ENCODE measurements around the gene RBPJ.
"Not testable (repeated sequence)": the region's sequence is repeated elsewhere in the genome, so short reads cannot be mapped to it uniquely, and the experiment has no call there.

RBPJ gene

DNA sequence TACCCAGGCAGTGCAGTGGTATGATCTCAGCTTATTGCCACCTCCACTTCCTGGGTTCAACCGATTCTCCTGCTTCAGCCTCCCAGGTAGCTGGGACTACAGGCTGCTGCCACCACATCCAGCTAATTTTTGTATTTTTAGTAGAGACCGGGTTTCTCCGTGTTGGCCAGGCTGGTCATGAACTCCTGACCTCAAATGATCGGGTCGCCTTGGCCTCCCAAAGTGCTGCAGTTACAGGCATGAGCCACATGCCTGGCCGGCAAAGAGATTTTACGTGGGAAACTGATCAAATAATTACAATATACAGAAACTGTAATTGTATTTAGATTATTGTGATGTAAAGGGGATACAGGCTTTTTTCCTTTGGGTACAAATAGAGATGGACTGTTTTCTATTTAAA lies 33.7 kb downstream of the RBPJ start:
- H3K27me3 ChIP-seq (ENCODE audit: control insufficient read depth in 5 of 5, insufficient read depth in 4 of 5, low read length in 5 of 5), result no peaks in the 10 kb centered on the region
- no peak overlapping the region for H3K9ac ChIP-seq (ENCODE audit: low read length in 5 of 5)
- H3K36me3 ChIP-seq (ENCODE audit: control insufficient read depth in 5 of 5, insufficient read depth in 5 of 5, low read length in 5 of 5), result no peaks in the 10 kb centered on the region
- no peaks in the 10 kb centered on the region for H3K9me3 ChIP-seq (ENCODE audit: control insufficient read depth in 5 of 5, low read length in 5 of 5)
- H3K4me1 ChIP-seq (ENCODE audit: control insufficient read depth in 5 of 5, insufficient read depth in 5 of 5, low read length in 5 of 5), result peaks cover 2 to 20% (median 14%) of the 10 kb centered on the region in 5 donors
- H3K27ac ChIP-seq (ENCODE audit: low read depth, low read length), result no peak overlapping the region
- H3K4me3 ChIP-seq (ENCODE audit: low read depth in 1 of 5, low read length in 5 of 5), result no peak overlapping the region

DNA sequence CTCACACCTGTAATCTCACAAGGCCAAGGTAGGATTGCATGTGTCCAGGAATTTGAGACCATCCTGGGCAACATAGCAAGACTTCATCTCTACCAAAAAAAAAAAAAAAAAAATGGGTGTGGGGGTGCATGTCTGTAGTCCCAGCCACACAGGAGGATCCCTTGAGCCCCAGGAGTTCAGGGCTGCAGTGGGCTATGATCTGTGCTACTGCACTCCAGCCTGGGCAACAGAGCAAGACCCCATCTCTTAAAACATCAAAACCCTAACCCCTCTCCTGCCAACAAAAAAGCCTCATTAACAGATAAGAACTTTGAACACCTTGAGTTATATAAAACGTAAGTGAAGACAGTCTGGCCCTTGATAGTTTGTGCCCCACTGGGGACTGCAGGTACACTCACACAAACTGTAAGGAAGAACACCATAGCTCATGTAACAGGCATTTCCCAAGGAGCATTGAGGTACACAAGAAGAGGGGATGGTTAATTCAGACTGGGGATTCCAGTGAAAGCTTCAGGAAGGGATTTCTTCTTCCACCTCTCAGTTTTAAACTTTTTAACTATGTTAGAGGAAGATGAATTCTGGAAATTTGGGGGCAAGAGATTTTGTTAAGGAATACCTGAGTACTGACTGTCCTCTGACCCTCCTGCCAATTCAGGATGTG lies 34.7 kb downstream of the RBPJ start:
- no peaks in the 10 kb centered on the region for H3K27me3 ChIP-seq (ENCODE audit: control insufficient read depth in 5 of 5, insufficient read depth in 4 of 5, low read length in 5 of 5)
- H3K9ac ChIP-seq (ENCODE audit: low read length in 5 of 5), result no peak overlapping the region
- H3K36me3 ChIP-seq (ENCODE audit: control insufficient read depth in 5 of 5, insufficient read depth in 5 of 5, low read length in 5 of 5), result no peaks in the 10 kb centered on the region
- H3K9me3 ChIP-seq (ENCODE audit: control insufficient read depth in 5 of 5, low read length in 5 of 5), result no peaks in the 10 kb centered on the region
- H3K4me3 ChIP-seq (ENCODE audit: low read depth in 1 of 5, low read length in 5 of 5), result no peak overlapping the region
- no peak overlapping the region for H3K27ac ChIP-seq (ENCODE audit: low read depth, low read length)
- H3K4me1 ChIP-seq (ENCODE audit: control insufficient read depth in 5 of 5, insufficient read depth in 5 of 5, low read length in 5 of 5), result peaks cover 2 to 20% (median 14%) of the 10 kb centered on the region in 5 donors

GRCh38 chr4:26356081-26356501 lies 35.3 kb downstream of the RBPJ start:
- Histone ChIP-seq H3K9me3 (ENCODE audit: control insufficient read depth in 5 of 5, low read length in 5 of 5) (no peaks in the 10 kb centered on the region), H3K4me3 (ENCODE audit: low read depth in 1 of 5, low read length in 5 of 5) (no peak overlapping the region), H3K36me3 (ENCODE audit: control insufficient read depth in 5 of 5, insufficient read depth in 5 of 5, low read length in 5 of 5) (no peaks in the 10 kb centered on the region), H3K4me1 (ENCODE audit: control insufficient read depth in 5 of 5, insufficient read depth in 5 of 5, low read length in 5 of 5) (peaks cover 2 to 20% (median 14%) of the 10 kb centered on the region in 5 donors), H3K27me3 (ENCODE audit: control insufficient read depth in 5 of 5, insufficient read depth in 4 of 5, low read length in 5 of 5) (no peaks in the 10 kb centered on the region), H3K9ac (ENCODE audit: low read length in 5 of 5) (no peak overlapping the region), H3K27ac (ENCODE audit: low read depth, low read length) (no peak overlapping the region)

DNA sequence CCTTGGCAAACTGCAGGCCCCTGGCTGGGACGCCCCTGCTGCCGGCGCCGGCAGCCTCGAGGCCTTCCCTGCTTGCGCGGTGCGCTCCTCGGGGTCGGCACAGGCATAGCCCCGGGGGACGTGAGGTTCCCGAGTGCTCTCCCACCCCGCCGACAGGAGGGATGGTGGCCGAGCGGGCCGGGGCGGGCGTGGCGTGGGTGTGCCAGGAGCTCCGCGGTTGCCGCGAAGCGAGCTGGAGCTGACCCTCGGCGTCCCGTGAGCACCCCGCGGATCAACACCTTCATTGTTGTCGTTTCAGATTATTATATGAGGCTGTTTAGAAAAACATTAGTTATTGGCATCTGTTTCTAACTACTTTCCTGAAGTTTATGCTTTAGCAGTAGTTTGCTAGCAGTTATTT lies 38.7 kb downstream of the RBPJ start:
- H3K9ac ChIP-seq (ENCODE audit: low read length in 5 of 5); H3K4me3 ChIP-seq (ENCODE audit: low read depth in 1 of 5, low read length in 5 of 5); H3K27me3 ChIP-seq (ENCODE audit: control insufficient read depth in 5 of 5, insufficient read depth in 4 of 5, low read length in 5 of 5); H3K36me3 ChIP-seq (ENCODE audit: control insufficient read depth in 5 of 5, insufficient read depth in 5 of 5, low read length in 5 of 5); H3K9me3 ChIP-seq (ENCODE audit: control insufficient read depth in 5 of 5, low read length in 5 of 5); H3K27ac ChIP-seq (ENCODE audit: low read depth, low read length): not testable (repeated sequence)
- H3K4me1 ChIP-seq (ENCODE audit: control insufficient read depth in 5 of 5, insufficient read depth in 5 of 5, low read length in 5 of 5), result peaks cover 2 to 20% (median 12%) of the 10 kb centered on the region in 5 donors

- Histone ChIP-seq H3K4me1 (ENCODE audit: control insufficient read depth in 5 of 5, insufficient read depth in 5 of 5, low read length in 5 of 5) (peaks cover 2 to 13% (median 8%) of the 10 kb centered on the region in 5 donors), H3K9me3 (ENCODE audit: control insufficient read depth in 5 of 5, low read length in 5 of 5) (no peaks in the 10 kb centered on the region), H3K27ac (ENCODE audit: low read depth, low read length) (no peak overlapping the region), H3K36me3 (ENCODE audit: control insufficient read depth in 5 of 5, insufficient read depth in 5 of 5, low read length in 5 of 5) (no peaks in the 10 kb centered on the region), H3K4me3 (ENCODE audit: low read depth in 1 of 5, low read length in 5 of 5) (no peak overlapping the region), H3K27me3 (ENCODE audit: control insufficient read depth in 5 of 5, insufficient read depth in 4 of 5, low read length in 5 of 5) (no peaks in the 10 kb centered on the region), H3K9ac (ENCODE audit: low read length in 5 of 5) (no peak overlapping the region)
Observed at GRCh38 chr4:26360273-26360672, 39.5 kb downstream of the RBPJ start.

DNA sequence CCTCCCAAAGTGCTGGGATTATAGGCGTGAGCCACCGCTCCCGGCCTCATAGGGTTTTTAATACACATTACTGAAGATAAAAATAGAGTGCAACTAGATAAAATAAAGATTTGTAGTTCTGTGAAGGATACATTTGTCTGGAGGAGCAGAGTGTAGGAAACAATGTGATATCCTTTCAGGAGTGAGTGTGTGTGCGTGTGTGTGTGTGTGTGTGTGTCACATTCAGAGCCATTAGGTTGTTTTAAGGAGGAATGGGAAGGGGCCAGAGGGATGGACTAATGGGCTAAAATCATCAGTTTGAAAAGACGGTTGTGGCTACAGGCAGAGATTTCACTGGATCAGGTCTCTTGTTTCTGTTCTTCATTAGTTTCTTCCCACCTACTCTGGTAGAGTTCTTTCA lies 40.0 kb downstream of the RBPJ start:
- H3K4me1 ChIP-seq (ENCODE audit: control insufficient read depth in 5 of 5, insufficient read depth in 5 of 5, low read length in 5 of 5), result peaks cover 2 to 12% (median 5%) of the 10 kb centered on the region in 5 donors
- no peaks in the 10 kb centered on the region for H3K36me3 ChIP-seq (ENCODE audit: control insufficient read depth in 5 of 5, insufficient read depth in 5 of 5, low read length in 5 of 5)
- no peaks in the 10 kb centered on the region for H3K27me3 ChIP-seq (ENCODE audit: control insufficient read depth in 5 of 5, insufficient read depth in 4 of 5, low read length in 5 of 5)
- H3K9me3 ChIP-seq (ENCODE audit: control insufficient read depth in 5 of 5, low read length in 5 of 5), result no peaks in the 10 kb centered on the region
- no peak overlapping the region for H3K9ac ChIP-seq (ENCODE audit: low read length in 5 of 5)
- H3K4me3 ChIP-seq (ENCODE audit: low read depth in 1 of 5, low read length in 5 of 5), result no peak overlapping the region
- H3K27ac ChIP-seq (ENCODE audit: low read depth, low read length), result no peak overlapping the region

- H3K27ac ChIP-seq (ENCODE audit: low read depth, low read length), result no peak overlapping the region
- no peak overlapping the region for H3K4me3 ChIP-seq (ENCODE audit: low read depth in 1 of 5, low read length in 5 of 5)
- H3K36me3 ChIP-seq (ENCODE audit: control insufficient read depth in 5 of 5, insufficient read depth in 5 of 5, low read length in 5 of 5), result no peaks in the 10 kb centered on the region
- H3K9ac ChIP-seq (ENCODE audit: low read length in 5 of 5), result no peak overlapping the region
- no peaks in the 10 kb centered on the region for H3K9me3 ChIP-seq (ENCODE audit: control insufficient read depth in 5 of 5, low read length in 5 of 5)
- H3K27me3 ChIP-seq (ENCODE audit: control insufficient read depth in 5 of 5, insufficient read depth in 4 of 5, low read length in 5 of 5), result no peaks in the 10 kb centered on the region
- H3K4me1 ChIP-seq (ENCODE audit: control insufficient read depth in 5 of 5, insufficient read depth in 5 of 5, low read length in 5 of 5), result peaks cover 0 to 8% (median under 1%) of the 10 kb centered on the region in 5 donors
Observed at GRCh38 chr4:26361297-26361696, 40.5 kb downstream of the RBPJ start.

- Histone ChIP-seq H3K9me3 (ENCODE audit: control insufficient read depth in 5 of 5, low read length in 5 of 5) (no peaks in the 10 kb centered on the region), H3K27me3 (ENCODE audit: control insufficient read depth in 5 of 5, insufficient read depth in 4 of 5, low read length in 5 of 5) (no peaks in the 10 kb centered on the region), H3K4me3 (ENCODE audit: low read depth in 1 of 5, low read length in 5 of 5) (no peak overlapping the region), H3K36me3 (ENCODE audit: control insufficient read depth in 5 of 5, insufficient read depth in 5 of 5, low read length in 5 of 5) (peaks cover 0 to 1% (median 0%) of the 10 kb centered on the region in 5 donors), H3K4me1 (ENCODE audit: control insufficient read depth in 5 of 5, insufficient read depth in 5 of 5, low read length in 5 of 5) (peaks cover 0 to 9% (median 4%) of the 10 kb centered on the region in 5 donors), H3K27ac (ENCODE audit: low read depth, low read length) (no peak overlapping the region), H3K9ac (ENCODE audit: low read length in 5 of 5) (no peak overlapping the region)
Observed at GRCh38 chr4:26362745-26363439, 42.1 kb downstream of the RBPJ start.

- Histone ChIP-seq H3K9me3 (ENCODE audit: control insufficient read depth in 5 of 5, low read length in 5 of 5) (no peaks in the 10 kb centered on the region), H3K4me3 (ENCODE audit: low read depth in 1 of 5, low read length in 5 of 5) (no peak overlapping the region), H3K27me3 (ENCODE audit: control insufficient read depth in 5 of 5, insufficient read depth in 4 of 5, low read length in 5 of 5) (no peaks in the 10 kb centered on the region), H3K36me3 (ENCODE audit: control insufficient read depth in 5 of 5, insufficient read depth in 5 of 5, low read length in 5 of 5) (peaks cover 0 to 6% (median 0%) of the 10 kb centered on the region in 5 donors), H3K4me1 (ENCODE audit: control insufficient read depth in 5 of 5, insufficient read depth in 5 of 5, low read length in 5 of 5) (peaks cover 2 to 23% (median 12%) of the 10 kb centered on the region in 5 donors), H3K27ac (ENCODE audit: low read depth, low read length) (no peak overlapping the region), H3K9ac (ENCODE audit: low read length in 5 of 5) (no peak overlapping the region)
Observed at GRCh38 chr4:26365537-26366150, 44.8 kb downstream of the RBPJ start.

DNA sequence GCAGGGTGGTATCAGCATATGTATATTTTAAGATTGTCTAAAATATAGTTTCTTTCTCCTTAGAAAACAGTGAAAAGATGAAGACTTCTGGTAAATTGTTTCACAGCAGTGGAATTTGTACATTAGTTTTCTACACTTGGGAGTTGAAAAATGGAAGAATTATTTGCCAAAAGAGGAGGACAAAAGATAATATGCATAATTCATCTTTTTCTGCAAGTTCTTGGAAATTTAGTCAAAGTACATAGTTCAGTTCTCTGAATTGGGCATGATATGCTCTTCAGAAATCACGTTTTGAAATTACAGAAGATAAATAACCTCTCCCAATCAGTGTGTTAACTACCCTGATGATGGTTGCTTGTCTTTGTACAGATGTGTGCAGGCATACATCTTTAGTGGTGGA lies 47.0 kb downstream of the RBPJ start:
- Histone ChIP-seq H3K27ac (ENCODE audit: low read depth, low read length) (no peak overlapping the region), H3K4me1 (ENCODE audit: control insufficient read depth in 5 of 5, insufficient read depth in 5 of 5, low read length in 5 of 5) (peaks cover 2 to 23% (median 18%) of the 10 kb centered on the region in 5 donors)

More for the DNA sequence above, 47.0 kb downstream of the RBPJ start:
- H3K9me3 ChIP-seq (ENCODE audit: control insufficient read depth in 5 of 5, low read length in 5 of 5), result no peaks in the 10 kb centered on the region
- H3K36me3 ChIP-seq (ENCODE audit: control insufficient read depth in 5 of 5, insufficient read depth in 5 of 5, low read length in 5 of 5), result peaks cover 0 to 6% (median 0%) of the 10 kb centered on the region in 5 donors
- H3K4me3 ChIP-seq (ENCODE audit: low read depth in 1 of 5, low read length in 5 of 5), result no peak overlapping the region
- no peak overlapping the region for H3K9ac ChIP-seq (ENCODE audit: low read length in 5 of 5)
- no peaks in the 10 kb centered on the region for H3K27me3 ChIP-seq (ENCODE audit: control insufficient read depth in 5 of 5, insufficient read depth in 4 of 5, low read length in 5 of 5)
